NT2/D1 (cell line): Measurements from ENCODE around the gene GM2A.

Experiments used
- YY1 ChIP-seq: IDR thresholded peaks from 2 replicates; pipeline ENCODE4 v1.6.1; 2011; ENCODE audit not compliant: insufficient read length, insufficient read depth
- ZNF274 ChIP-seq: IDR thresholded peaks from 2 replicates; pipeline ENCODE4 v1.6.1; 2011; ENCODE audit warnings: mild to moderate bottlenecking, low read depth, low read length

- no peak for TF ChIP-seq YY1
- TF ChIP-seq ZNF274, result no peak
These were observed 44.0 kb downstream of the GM2A start for GRCh38 chr5:151296974-151297373.
